ENCODE measurements around the gene C2orf49. TPM values are rescaled to one million over a fixed set of nuclear protein-coding genes. Genes with fewer than 3 reads are reported as not detected.

C2orf49 gene
- total RNA-seq, 4 donors from 2014 or later, result 16.9 to 29.1 (median 21.3) TPM

DNA sequence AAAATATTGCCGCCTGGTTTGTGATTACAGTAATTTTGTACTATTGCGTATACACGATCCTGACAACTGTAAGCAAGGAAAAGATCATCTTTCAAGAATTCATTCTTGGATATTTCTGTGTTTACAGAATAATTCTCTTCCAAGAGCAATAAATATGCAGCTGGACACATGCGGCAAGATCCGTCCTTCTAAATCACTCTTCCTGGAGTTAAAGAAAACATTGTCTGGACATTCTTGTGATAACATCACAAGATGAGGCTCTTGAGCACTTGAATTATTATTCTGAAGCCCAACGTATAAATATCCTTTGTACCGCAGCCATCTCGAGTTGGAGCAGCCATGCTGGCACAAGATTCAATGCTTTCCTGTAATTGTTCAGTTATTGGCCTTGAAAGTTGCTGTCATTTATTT, 51.6 kb downstream of the C2orf49 start:
- WGBS, 2 donors, result 33 to 50% methylated on average over 8 of the region's 8 CpGs
- no peak for DNase-seq (ENCODE audit: low spot score in 2 of 2)
- no peak overlapping the region for H3K4me3 ChIP-seq (ENCODE audit: low read depth, poor library complexity, severe bottlenecking)
- TF ChIP-seq, protein P1, sequence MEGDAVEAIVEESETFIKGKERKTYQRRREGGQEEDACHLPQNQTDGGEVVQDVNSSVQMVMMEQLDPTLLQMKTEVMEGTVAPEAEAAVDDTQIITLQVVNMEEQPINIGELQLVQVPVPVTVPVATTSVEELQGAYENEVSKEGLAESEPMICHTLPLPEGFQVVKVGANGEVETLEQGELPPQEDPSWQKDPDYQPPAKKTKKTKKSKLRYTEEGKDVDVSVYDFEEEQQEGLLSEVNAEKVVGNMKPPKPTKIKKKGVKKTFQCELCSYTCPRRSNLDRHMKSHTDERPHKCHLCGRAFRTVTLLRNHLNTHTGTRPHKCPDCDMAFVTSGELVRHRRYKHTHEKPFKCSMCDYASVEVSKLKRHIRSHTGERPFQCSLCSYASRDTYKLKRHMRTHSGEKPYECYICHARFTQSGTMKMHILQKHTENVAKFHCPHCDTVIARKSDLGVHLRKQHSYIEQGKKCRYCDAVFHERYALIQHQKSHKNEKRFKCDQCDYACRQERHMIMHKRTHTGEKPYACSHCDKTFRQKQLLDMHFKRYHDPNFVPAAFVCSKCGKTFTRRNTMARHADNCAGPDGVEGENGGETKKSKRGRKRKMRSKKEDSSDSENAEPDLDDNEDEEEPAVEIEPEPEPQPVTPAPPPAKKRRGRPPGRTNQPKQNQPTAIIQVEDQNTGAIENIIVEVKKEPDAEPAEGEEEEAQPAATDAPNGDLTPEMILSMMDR (IDR thresholded peaks at IDR 0.05), result no peak
- no peak for TF ChIP-seq POLR2A (IDR thresholded peaks at IDR 0.05)
- intact Hi-C loops (cut with DNase I; ENCODE audit: low total_unique reads), result no loop called here

DNA sequence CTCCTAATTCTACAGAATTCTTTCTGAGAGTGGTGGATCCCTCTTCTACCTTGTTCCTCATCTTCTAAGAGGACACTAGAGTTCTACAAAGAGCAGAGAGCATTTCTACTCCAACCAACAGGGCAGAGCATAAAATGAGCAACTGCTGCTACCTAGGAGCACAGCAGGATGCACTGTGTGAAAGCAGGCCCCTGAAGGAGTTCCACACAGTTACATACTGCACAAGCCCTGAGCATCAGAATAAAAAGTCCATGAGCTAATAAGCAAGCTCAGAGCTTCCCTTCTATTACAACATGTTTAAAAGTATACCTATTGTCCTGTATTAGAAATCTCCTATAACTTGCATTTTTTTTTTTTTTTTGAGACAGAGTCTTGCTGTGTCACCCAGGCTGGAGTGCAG, 53.1 kb downstream of the C2orf49 start:
- no peak overlapping the region for H3K4me3 ChIP-seq (ENCODE audit: low read depth, poor library complexity, severe bottlenecking)
- DNase-seq (ENCODE audit: low spot score in 2 of 2), result no peak
- TF ChIP-seq, protein P1 (IDR thresholded peaks at IDR 0.05), result no peak
- TF ChIP-seq POLR2A (IDR thresholded peaks at IDR 0.05), result no peak
- intact Hi-C loops (cut with DNase I; ENCODE audit: low total_unique reads), result no loop called here

DNA sequence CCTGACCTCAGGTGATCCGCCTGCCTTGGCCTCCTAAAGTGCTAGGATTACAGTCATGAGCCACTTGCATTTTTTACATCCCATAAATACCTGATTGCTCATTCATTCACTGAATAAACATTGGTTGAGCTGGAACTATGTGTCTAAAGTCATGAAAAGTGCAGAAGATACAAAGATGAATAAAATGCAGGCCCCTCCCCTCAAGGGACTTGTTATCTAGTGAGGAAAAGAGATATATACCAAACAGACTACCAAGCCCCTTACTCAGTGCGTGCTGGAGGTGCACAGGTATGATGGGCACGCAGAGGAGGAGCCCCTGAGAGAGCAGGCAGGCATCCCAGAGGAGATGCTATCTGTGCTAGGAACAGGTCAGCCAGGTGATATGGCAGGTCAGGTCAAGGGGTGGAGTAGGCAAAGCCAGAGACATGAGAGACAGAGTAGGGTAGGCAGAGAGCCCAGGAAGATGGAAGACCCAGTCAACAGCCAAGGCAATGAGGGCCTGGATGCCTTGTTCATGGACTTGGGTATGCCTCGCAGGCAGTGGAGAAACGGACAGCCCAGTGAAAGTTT, 53.8 kb downstream of the C2orf49 start:
- intact Hi-C loops (cut with DNase I; ENCODE audit: low total_unique reads), result no loop called here
- TF ChIP-seq, protein P1 (IDR thresholded peaks at IDR 0.05), result no peak
- TF ChIP-seq POLR2A (IDR thresholded peaks at IDR 0.05), result no peak
- WGBS, 2 donors, result 93% methylated on average over 5 of the region's 5 CpGs
- DNase-seq (ENCODE audit: low spot score in 2 of 2), result peak in 1 of 2 donors; percentile 56
- H3K4me3 ChIP-seq (ENCODE audit: low read depth, poor library complexity, severe bottlenecking), result no peak overlapping the region

DNA sequence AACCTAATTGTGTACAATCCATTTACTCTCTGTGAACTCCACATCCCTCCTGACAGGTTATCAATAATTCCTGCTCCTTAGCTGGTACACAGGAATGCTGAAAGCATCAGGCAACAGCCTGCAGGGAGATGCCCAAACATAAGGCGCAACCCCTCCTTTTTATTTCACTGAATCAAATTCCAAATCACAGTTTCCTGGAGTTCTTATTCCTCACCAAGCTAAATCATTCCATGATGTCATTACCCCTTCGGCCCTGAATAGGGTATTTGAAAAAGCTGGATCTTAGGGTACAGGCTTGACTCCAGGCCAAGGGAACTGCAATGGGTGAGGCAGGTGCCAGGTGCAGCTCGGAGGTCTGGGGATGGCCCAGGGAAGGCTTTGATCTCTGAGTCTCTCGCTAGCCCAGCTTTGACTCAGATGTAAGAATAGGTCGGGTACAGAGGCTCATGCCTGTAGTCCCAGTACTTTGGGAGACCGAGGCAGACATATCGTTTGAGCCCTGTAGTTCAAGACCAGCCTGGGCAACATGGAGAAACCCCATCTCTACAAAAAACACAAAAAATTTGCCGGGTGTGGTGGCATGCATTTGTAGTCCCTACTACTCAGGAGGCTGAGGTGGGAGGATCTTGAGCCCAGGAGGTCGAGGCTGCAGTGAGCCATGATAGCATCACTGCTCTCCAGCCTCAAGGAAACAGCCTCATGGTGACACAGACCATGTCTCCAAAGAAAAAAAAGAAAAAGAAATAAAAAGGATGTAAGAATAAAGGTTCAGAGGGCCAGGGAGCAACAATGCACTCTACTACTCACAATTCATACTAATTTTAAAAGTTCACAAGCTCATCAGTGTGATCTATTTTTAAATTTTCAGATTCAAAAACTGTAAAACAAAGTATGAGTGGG, 54.7 kb downstream of the C2orf49 start:
- no peak overlapping the region for H3K4me3 ChIP-seq (ENCODE audit: low read depth, poor library complexity, severe bottlenecking)
- intact Hi-C loops (cut with DNase I; ENCODE audit: low total_unique reads), result no loop called here
- TF ChIP-seq, protein P1 (IDR thresholded peaks at IDR 0.05), result no peak
- 73 to 78% methylated on average over 9 of the region's 9 CpGs for WGBS, 2 donors
- DNase-seq (ENCODE audit: low spot score in 2 of 2), result peak in 1 of 2 donors; percentile 69

DNA sequence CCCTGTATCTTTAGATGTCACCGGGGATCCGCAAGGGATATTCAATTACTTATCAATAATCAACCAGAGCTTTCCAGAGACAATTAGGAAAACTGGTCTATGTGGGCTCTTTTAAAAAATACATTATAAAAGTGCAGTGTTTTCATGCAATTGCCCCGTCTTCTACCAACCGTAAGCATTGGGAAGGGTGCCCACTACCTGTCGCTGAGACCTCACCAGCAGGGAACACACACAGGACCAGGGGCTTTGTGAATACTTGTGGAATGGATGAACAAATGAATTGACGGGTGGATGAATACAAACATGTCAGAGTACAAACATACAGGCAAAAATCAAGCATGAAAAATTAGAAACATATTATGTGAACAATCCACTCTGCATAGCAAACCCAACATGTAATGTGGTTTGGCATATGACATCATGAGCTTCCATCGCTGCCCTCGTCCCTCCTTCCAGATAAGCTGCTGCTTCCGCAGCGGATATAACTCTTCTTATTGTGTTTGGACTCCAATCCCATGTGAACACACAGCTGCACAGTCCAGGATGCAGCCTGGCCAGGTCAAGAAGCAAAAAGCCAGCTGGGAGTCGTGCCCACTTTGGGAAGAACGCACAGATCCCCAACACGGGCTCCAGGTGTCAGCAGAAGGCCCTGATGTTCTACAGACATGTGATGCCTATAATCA, 56.2 kb downstream of the C2orf49 start:
- DNase-seq (ENCODE audit: low spot score in 2 of 2), result peak in 1 of 2 donors; percentile 82
- H3K4me3 ChIP-seq (ENCODE audit: low read depth, poor library complexity, severe bottlenecking), result no peak overlapping the region
- TF ChIP-seq POLR2A (IDR thresholded peaks at IDR 0.05), result no peak
- intact Hi-C loops (cut with DNase I; ENCODE audit: low total_unique reads), result no loop called here
- WGBS, 2 donors, result 67 to 73% methylated on average over 13 of the region's 13 CpGs
